HG03108 (cell line): ENCODE data around the gene CHDH.

Experiments used
- ATAC-seq: cut with Tn5 transposase; IDR thresholded peaks from one replicate; pipeline ENCODE4 v1.9.1; 2021; ENCODE audit warnings: moderate library complexity; ENCODE audit not compliant: unreplicated experiment

CHDH gene

DNA sequence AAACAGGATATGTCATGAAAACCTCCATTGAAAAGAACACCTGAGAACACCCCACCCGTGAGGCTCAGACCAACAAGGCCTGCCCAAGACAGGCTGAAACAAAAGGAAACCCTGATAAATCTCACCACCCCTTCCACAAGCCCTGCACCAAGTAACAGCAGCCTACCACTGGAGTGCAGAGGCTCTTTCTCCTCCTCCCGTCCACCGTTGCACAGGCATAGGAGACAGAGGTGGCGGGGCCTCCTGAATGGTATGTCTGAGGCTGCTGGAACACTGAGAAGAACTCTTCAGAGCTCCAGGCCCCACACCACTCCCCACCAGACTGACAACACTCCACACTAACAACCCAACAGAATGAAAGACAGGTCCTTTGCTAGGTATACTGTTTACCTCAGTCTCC is 21.4 kb downstream of the CHDH start:
- ATAC-seq, result no peak

DNA sequence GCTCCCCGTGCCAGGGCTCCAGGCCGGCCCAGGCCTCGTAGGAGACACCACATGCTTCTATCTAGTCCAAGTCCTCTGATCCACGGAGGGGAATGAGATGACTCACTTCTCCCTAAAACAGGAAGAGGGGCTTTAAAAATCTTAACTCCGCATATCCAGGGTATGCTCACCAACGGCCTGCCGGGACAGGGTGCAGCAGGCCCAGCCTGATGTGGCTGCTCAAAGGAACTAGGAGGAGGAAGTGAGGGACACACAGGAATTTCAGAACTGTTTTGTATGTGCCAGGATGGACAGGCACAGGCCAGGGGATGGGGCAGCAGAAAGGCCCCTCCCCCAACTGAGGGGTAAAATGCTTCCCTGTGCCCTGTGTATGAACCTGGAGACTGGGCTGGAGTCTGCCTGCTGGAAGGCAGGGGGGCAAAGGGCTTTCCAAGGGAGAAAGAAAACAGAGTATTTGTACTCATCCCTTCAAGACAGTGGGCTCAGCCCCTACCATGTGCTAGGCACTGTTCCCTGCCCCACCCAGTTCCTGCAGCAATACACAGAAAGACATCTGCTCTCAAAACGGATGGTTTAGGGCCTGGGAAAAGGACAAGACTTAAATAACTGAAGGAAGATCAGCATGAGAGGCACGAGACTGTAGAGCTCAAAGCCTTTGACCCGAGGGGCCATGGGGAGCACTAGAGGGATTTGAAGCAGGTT is 22.1 kb downstream of the CHDH start:
- ATAC-seq, result no peak

DNA sequence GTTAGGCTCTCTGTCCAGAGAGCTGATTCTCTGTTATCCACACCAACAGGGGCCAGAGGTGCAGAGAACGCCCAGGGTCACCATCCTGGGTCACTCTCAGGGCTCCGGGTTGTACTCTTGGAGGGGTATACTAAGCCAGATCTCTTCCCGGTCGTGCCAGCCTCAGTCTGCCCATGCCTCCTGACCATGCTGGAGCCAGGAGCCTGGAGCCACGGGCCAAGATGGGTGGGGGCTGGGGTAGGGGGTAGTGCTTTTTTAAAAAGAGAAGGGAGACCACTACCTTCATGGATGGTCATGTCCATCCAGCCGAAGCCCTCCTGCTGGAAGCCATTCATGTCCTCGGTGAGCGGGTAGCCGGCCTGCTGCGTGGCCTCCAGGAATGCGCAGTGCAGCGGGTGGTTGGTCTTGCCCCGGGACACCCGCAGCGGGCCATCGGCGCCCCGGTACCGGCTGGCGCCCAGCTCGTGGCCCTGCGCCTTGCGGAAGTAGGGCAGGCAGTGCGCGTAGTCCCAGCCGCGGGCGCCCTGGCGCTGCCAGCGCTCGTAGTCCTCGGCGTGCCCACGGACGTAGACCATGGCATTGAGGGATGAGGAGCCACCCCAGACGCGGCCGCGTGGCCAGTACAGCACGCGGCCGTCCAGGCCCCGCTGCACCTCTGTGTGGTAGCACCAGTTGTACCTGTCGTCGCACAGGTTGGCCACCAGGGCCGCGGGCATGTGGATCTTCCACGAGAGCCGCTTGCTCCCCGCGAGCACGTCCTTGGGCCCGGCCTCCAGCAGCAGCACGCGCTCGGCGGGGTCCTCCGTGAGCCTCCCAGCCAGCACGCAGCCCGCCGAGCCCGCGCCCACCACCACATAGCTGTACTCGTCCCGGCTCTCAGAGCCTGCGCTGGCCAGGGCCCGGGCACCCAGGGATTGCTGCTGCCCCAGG is 22.9 kb downstream of the CHDH start:
- ATAC-seq, result no peak

DNA sequence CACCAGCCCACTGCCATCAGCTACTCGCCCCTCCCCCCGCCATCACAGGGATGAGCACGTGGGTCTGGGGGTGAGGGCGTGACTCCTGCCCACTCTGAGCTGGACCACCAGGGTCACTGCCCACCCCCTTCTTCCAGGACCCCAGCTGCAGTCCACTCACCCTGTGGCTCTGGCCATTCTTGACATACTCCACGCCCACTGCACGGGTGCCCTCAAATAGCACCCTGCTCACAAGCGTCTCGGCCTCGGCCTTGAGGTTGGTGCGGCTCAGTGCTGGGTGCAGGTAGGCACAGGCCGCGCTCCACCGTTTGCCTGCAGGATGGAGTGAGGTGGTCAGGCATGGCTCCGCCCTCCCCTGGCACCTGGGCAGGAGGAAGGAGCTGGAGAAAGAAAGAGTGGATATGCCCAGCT is 23.9 kb downstream of the CHDH start:
- ATAC-seq, result no peak

DNA sequence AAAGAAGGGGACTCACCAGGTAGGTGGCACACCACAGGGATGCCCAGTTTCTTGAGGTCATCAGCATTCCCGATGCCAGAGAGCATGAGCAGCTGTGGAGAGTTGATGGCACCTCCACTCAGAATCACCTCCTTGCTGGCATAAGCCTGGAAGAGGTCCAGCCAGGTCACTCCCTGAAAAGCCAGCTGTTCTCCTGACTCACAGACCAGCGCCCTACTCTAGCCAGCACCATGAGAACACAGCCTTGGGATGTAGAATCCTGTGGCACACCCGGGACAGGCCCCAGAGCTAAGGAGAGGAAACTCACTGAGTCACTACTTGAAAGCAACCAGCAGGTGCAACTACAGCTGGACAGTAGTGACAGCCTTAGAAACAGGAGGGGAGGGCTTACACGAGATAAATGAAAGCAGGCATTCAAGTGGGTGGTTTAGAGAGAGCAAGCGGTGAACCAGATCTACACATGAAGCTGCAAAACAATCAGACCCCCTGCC is 24.5 kb downstream of the CHDH start:
- no peak for ATAC-seq

DNA sequence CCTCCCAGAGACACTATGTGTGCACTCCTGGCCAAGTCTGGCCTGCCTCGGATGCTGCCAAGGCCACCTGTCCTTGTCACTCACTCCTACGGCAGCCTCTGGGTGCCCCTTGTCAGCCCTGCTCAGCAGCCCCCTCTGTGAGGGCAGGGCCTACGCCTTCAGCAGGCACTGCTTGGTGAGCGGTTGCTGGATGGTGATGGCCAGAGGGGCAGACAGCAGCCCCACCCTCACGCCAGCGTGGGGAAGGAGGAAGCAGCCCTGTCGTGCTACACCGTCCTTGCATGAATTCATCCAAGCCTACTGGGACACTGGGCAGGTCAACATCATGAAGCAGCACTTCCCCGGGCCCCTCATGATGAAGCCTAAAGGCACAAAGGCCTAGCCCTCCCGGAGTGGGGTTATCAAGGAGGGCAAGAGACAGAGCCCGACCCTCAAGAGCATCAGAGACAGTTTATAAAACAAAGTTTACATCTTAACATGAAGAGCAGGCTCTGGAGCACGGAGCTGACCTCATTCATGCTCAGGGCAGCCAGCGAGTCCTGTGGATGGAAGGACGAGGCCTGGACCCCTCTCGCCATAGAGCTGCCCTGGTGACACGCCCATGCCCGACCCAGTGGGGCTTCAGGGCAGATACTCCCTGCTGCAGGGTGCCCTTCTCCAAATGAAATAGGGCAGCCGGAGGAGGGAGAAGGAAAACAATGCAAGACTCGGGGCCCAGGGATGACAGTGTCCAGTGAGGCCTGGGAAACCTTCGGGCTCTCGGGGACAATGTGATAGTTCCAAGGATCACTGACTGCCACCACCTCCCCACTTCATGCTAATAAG is 25.3 kb downstream of the CHDH start:
- no peak for ATAC-seq

DNA sequence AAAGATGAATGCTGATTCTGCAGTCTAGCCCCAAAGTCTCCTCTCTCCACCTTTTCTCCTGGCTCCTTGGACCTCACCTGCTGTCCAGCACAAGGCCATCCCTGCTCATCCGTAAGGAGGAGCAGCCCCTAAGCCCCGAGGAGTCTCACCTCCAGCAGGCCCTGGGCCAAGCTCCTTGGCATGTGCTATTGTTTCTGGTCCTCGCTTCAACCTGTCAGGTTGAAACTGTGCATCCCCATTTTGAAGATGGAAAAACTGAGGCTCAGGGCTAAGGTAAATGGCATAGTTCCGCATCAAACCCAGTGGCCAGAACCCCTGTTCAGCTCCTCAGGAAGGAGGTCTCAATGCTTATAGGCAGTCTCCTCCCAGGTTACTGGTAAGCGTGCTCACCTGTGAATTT is 26.1 kb downstream of the CHDH start:
- ATAC-seq, result no peak

DNA sequence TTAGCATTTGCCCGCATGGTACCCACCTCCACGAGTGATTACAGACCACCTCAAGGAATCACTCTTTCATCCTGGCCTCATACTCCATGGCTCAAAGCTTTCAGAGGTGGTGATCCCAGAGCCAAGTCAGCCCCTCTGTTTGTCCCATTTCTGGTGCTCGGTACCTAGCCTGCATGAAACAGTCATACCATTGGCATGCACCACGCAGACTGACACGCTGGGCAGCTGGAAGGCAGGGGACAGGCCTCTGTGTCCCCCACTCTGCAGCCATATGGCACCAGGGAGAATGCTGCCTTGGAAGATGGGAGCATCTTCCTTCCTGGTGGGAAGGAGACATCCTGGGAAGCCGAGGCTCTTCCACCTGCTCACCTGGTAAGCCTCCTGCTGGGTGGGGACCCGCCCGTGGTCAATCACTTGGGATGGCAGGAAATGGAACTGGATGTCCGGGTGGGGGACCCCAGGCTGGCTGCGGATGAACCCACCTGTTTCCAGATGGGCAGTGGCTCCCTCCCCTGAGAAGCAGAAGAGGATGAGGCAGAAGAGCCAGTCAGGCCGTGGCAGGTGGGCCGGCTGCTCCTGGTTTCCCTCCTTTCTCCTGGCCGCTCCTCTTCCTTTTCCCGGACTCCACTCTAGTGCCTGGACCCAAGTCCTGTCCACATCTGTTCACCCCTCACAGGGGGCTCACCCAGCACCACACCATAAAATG is 26.9 kb downstream of the CHDH start:
- no peak for ATAC-seq

DNA sequence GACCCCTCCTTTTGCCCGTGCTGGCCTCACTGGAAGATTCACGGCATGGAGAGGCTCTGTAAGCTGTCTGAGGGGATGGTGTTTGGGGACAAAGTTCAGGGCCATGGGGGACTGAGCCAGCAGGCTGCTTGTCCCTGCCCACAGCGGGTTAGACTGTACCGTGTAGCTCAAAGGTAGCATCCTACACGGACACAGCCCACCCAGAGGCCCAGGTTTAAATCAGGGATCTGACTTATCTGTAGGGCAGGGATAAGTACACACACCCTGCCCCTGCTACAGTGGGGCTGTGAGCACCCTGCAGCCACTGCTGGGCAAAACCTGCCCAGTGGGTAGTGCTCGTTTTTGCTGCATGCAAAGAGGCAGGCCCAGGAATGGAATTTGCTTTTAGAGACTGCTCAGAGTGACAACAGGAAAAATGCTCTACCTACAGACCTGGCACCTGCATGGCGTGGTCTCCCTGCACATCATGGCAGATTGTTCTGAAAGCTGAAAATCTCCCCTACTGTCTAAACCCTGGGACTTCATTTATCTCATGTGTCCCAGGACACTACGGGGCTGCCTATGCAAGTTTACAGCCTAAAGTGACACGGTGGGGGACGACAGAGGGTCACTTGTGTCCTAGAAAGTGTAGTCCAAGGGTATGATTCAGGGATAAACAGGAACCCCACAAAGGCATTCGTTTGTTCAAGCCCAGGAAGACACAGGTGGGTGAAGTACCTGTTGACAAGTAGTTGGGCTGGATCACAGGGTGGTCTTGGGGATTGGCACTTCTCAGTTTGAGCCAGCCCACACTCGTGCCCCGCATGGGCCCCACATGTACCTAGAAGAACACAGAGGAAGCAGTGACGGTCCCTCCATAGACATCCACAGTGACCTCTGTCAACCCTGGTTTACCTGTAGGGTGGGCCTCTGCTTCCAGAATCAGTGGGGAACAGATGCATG is 27.7 kb downstream of the CHDH start:
- no peak for ATAC-seq

DNA sequence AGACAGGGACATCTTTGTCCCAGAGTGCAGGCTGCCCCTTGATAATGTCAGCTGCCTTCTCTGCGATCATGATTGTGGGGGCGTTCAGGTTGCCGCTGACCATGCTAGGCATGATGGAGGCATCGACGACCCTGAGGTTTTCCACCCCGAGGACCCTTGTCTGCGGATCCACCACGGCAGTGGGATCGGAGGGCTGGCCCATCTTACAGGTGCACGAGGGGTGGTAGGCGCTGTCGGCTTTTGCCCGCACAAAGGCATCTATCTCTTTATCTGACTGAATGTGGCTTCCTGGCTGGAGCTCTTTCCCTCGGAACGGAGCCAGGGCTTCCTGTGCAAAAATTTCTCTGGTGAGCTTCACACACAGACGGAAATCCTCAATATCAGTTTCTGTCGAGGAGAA is 28.4 kb downstream of the CHDH start:
- ATAC-seq, result no peak

DNA sequence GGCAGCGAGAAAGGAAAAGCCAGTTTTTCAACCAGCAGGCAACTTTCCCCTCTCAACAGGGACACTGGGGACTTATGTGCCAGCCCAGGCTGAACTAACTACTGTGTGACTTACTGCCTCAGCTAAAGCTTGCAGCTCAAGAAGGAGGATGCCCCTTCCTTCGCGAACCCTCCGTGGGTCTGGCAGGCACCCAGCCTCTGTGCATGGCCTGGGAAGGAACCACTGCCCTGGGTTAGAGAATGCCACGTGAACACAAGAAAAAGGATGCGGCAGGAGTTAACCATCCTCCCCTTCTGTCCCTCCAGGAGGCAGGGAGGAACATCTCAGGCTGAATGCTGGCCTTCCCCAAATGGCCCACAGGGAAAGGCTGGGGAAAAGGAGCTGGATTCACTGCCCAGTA is 29.0 kb downstream of the CHDH start:
- ATAC-seq, result no peak

DNA sequence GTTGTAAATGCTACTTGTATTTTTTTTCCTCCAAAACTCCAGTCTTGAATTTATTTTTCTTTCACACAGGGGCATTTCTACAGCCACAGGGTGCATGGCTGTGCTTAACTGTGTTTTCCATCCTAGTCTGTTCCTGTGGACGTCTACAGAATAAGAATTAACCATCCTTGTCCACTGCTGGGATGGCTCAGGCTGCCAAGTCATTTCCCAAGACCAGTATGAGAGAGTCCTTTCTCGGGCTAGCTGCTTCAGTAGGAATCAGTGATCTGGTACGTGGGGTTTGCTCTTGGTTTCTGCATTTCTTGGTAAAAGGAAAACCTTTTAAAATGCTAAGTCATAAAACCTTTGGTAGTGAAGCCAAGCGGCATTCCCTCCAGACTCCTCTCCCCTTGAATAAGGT is 29.8 kb downstream of the CHDH start:
- no peak for ATAC-seq

DNA sequence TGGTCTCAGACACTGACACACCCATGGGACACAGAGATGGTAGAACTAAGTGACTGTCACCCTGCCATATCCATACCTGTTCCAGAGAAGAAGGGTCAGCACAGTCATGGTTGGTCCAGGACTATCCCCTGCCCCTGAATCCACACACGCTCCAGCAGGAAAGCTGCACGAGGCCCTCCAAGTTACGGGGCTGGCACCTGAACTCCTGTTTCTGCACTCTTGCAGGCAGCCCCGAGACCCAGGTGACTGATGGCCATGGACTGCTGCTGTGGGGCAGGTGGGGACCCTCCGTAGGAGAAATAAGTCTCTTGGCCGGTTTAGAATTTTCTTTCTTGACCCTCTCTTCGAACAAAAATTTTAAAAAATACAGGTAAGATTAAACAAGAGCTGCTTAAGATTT is 30.6 kb downstream of the CHDH start:
- ATAC-seq, result no peak

DNA sequence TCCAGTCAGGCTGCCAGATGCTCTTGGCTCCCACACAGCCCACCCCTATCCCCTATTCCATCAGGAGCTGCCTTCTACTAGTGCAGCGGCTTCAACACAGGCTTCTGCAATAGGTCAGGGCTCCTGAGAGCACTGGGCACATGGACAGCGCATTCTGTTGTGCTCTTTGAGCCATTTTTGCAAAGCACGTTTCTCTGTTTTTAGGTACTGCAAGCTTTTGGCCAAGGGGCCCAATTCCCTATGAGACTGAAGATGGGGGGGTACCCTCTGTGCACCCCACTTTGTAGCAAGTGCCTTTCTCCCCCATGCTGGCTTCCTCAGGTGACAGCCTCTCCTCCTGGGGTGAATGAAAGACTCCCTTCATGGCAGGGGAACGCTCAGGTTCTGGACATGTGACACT is 31.2 kb downstream of the CHDH start:
- no peak for ATAC-seq

DNA sequence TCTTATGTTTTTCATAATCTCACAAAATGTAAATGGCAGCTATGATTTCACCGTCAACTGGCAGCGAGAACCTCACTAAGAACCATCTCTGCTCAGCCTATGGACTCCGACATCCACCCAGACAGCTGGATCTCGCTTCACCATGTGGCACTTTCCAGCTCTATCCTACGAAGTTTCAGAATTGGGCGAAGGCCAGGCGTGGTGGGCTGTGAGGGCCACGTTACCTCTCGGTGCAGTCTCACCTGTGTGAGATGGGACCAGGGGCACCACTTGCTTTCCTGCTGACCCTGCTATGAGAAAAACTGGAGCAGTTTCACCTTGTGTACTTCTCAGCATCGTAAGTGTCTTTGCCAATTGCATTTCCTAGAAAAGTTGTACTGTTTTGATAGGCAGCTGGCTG is 32.3 kb downstream of the CHDH start:
- ATAC-seq, result no peak

DNA sequence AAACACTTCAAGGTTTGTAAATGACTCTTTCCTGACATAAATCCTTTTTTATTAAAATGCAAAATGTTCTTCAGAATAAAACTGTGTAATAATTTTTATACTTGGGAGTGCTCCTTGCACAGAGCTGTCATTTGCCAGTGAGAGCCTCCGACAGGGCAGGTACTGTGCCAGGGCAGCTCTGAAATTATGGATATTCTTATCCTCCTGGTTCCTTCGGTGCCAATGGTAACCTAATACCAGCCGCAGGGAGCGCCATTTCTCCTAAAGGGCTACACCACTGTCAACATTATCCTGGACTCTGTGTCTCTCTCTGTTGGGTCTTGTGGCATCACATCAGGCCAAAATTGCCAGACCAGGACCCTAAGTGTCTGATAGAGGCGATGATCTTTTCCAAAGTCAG is 33.0 kb downstream of the CHDH start:
- ATAC-seq, result no peak

DNA sequence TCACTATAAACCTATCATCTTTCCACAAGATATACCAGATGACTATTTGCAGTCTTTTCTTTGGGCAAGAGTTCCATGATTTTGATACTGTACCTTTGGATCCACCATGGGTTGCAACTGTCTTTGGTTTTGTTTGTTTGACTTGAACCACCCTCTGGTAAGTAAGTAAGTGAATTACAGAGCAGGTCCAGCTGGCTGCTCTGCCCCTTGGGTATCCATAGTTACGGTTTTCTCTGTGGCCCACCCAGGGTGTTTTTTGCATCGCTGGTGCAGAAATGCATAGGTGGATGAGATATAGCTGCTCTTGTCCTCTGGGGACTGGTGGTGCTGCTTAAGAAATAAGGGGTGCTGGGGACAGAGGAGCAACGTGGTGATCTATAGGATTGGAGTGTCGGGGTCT is 33.8 kb downstream of the CHDH start:
- ATAC-seq, result no peak

DNA sequence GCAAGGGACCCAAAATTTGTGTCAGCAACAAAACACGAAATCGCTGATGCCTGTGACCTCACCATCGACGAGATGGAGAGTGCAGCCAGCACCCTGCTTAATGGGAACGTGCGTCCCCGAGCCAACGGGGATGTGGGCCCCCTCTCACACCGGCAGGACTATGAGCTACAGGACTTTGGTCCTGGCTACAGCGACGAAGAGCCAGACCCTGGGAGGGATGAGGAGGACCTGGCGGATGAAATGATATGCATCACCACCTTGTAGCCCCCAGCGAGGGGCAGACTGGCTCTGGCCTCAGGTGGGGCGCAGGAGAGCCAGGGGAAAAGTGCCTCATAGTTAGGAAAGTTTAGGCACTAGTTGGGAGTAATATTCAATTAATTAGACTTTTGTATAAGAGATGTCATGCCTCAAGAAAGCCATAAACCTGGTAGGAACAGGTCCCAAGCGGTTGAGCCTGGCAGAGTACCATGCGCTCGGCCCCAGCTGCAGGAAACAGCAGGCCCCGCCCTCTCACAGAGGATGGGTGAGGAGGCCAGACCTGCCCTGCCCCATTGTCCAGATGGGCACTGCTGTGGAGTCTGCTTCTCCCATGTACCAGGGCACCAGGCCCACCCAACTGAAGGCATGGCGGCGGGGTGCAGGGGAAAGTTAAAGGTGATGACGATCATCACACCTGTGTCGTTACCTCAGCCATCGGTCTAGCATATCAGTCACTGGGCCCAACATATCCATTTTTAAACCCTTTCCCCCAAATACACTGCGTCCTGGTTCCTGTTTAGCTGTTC is 34.9 kb downstream of the CHDH start:
- ATAC-seq, result no peak
